H1 (cell line): ENCODE results near the gene ANP32A.

Experiments
- ASH2L ChIP-seq: fragments of 200-600, 300-600 bp; sonication (generic); IDR thresholded peaks from one replicate; pipeline ENCODE4 v1.7.1; 2017; ENCODE audit warnings: low read length
- CTCF ChIP-seq, 3 experiments: IDR thresholded peaks; 1 replicate in 2 of 3; 2 replicates in 1 of 3; pipeline versions ENCODE4 v1.5.1 to v1.6.1; 2011; ENCODE audit warnings: low read length in 3 of 3, mild to moderate bottlenecking in 3 of 3, inconsistent platforms in 2 of 3, low read depth in 1 of 3, moderate library complexity in 1 of 3; ENCODE audit not compliant: insufficient read depth in 1 of 3; ENCODE audit errors: control extremely low read depth in 1 of 3
- EZH2 ChIP-seq: fragments of 200-600 bp; sonication (generic); IDR thresholded peaks from 2 replicates; pipeline ENCODE4 v1.7.1; 2012; ENCODE audit warnings: low read depth, mild to moderate bottlenecking, moderate library complexity, low read length, inconsistent platforms; ENCODE audit not compliant: severe bottlenecking
- POLR2A ChIP-seq, 2 experiments: IDR thresholded peaks; 1 replicate in 1 of 2; 2 replicates in 1 of 2; pipeline ENCODE4 v1.6.1; 2011; ENCODE audit warnings: low read depth in 2 of 2, low read length in 2 of 2, mild to moderate bottlenecking in 2 of 2; ENCODE audit errors: control extremely low read depth in 1 of 2

- TF ChIP-seq EZH2 (no peak), ASH2L (no peak), POLR2A (IDR thresholded peaks at IDR 0.05; ENCODE audit: control extremely low read depth in 1 of 2, low read depth in 2 of 2, low read length in 2 of 2) (no peak), CTCF (IDR thresholded peaks at IDR 0.05; ENCODE audit: control extremely low read depth in 1 of 3, insufficient read depth in 1 of 3, low read depth in 1 of 3, low read length in 3 of 3) (no peak)
Measured at GRCh38 chr15:68868296-68868695, 47.6 kb upstream of the ANP32A start.
